HG03045 (cell line): ENCODE data around the gene RELN.

ENCODE experiments used
- ATAC-seq: cut with Tn5 transposase; IDR thresholded peaks from one replicate; pipeline ENCODE4 v1.9.1; 2021; ENCODE audit warnings: mild to moderate bottlenecking, moderate library complexity; ENCODE audit not compliant: unreplicated experiment

RELN gene

GRCh38 chr7:103445228-103446048 lies 544.0 kb downstream of the RELN start:
- ATAC-seq, result no peak

DNA sequence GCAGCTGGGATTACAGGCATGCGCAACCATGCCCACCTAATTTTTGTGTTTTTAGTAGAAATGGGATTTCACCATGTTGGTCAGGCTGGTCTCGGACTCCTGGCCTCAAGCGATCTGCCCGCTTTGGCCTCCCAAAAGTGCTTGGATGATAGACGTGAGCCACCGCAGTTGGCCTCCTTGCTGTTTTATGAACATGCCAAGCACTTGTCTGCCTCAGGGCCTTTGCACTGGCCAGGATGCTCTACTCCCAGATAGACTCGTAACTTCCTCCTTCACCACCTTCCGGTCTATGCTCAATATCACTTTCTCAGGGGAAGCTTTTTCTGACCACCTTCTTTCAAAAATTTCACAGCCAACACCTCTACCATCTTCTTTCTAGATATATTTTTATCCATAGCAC lies 549.8 kb downstream of the RELN start:
- ATAC-seq, result no peak

GRCh38 chr7:103437623-103438022 lies 551.8 kb downstream of the RELN start:
- ATAC-seq, result no peak

GRCh38 chr7:103432712-103433111 lies 556.7 kb downstream of the RELN start:
- ATAC-seq, result no peak

DNA sequence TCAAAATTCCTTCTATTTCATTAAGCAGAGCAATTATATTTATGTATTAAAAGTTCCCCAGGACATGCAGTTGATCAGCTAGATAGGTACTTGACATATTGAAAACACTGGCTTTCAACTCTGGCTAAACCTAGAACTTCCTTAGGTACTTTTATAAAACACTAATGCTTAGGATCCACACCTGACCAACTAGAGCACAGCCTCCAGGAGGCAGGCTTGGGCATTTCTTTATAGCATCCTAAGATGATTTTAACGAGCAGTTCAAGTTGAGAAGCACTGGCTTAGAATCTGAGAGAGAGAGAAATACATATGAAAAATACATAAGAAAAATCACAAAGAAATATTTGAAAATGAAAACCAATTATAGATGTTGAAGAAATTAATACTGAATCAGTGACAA lies 564.3 kb downstream of the RELN start:
- no peak for ATAC-seq

- no peak for ATAC-seq
Observed at GRCh38 chr7:103423467-103424179, 565.8 kb downstream of the RELN start.
